GM18951 (cell line): ENCODE measurements around the gene PLA2G12B.
"Not testable (repeated sequence)": the region's sequence is repeated elsewhere in the genome, so short reads cannot be mapped to it uniquely, and the experiment has no call there.

Experiments
- POLR2A ChIP-seq: IDR thresholded peaks from 4 replicates; pipeline ENCODE4 v1.6.1; 2011; ENCODE audit warnings: mild to moderate bottlenecking; ENCODE audit not compliant: insufficient read length, insufficient read depth; ENCODE audit errors: extremely low read depth
- in situ Hi-C: fragments of 300-500 bp; cut with MboI; formaldehyde crosslinking; loops from one replicate; pipeline ENCODE4 v1.12.0; 2022; ENCODE audit warnings: low sequenced_read_pairs, mixed read lengths, inconsistent platforms; ENCODE audit not compliant: unreplicated experiment

Gene PLA2G12B, protein sequence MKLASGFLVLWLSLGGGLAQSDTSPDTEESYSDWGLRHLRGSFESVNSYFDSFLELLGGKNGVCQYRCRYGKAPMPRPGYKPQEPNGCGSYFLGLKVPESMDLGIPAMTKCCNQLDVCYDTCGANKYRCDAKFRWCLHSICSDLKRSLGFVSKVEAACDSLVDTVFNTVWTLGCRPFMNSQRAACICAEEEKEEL

DNA sequence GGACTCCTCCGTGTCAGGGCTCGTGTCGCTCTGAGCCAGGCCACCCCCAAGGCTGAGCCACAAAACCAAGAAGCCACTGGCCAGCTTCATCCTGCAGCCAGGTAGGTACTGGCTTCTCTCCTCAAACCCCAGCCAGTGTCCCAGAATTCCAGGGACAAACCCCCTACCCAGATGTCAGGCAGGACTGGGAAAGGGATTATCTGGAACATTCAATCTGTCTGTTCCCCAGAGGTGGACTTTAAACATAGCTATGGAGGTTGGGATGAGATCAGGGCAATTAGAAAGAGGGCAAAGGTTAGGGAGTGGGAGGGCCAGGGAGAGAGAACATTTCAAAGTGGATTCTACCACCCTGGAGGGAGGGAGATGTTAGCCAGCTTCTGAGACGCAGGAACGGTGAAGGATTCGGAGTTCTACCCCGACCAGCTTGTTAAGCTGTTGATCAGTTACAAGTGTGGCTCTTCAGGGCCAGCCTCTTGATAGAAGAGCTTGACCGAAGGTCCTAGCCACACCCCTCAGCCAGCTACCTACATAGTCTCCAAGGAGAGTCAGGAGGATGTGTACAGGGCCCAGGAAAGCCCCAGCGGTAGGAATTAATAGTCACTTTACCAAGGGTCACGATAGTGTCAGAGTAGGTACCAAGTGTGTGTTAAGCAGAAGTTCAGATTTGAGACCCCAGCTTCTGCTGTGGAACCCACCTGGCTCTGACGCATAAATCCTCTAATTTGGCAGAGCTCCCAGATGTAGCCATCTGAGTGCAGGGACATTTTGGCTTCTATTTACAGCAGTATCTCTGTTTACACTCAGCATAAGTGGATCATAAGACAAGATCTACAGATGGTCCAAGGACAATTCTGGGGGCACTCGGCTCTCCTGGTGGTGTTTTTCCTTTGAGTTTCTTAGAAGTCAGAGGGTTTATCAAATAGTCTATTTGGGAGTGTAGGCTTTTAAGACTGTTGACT lies at the start of gene PLA2G12B:
Gene PLA2G12B (minus strand): TSS at position 211 of the 959 bp plus-strand sequence. CDS start 121 bp downstream, at position 90.
- in situ Hi-C loops = no loop called here
- TF ChIP-seq POLR2A = no peak

DNA sequence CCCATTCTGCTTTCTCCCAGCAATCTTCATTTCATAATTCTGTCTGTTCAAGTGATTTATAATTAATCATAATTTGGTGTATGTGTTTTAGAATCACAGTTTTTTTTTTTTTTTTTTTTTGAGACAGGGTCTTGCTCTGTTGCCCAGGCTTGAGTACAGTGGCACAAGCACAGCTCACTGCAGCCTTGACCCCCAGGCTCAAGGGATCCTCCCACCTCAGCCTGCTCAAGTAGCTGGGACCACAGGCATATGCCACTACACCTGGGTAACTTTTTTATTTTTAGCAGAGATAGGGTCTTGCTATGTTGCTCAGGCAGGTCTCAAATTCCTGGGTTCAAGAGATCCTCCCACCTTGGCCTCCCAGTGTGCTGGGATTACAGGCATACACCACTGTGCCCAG lies 49.2 kb upstream of the PLA2G12B start:
- no peak for TF ChIP-seq POLR2A
- in situ Hi-C loops = no loop called here

DNA sequence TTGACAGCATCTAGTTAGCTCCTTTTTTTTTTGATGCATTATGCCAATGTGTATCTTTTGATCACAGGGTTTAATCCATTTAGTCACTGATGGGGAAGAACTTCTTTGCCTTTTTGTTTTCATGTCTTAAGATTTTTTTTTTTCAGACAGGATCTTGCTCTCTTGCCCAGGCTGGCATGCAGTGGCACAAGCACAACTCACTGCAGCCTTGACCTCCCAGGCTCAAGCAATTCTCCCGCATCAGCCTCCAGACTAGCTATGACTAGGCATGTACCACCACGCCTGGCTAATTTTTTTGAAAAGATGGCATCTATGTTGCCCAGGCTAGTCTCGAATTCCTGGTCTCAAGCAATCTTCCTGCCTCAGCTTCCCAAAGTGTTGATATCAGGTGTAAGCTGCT lies 46.4 kb upstream of the PLA2G12B start:
- in situ Hi-C loops = no loop called here
- no peak for TF ChIP-seq POLR2A

DNA sequence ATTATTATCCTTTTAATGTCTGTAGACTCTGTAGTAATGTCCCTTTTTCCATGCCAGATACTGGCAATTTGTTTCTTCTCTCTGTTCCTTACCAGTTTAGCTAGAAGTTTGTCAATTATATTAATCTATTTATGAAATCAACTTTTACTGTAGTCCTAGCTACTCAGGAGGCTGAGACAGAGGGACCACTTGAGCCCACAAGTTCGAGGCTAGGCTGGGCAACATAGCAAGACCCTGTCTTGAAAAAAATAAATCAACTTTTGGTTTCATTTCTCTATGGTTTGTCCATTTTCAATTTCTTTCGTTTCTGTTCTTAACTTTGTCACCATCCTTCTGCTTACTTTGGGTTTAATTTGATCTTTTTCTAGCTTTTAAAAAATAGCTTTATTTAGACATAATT lies 42.5 kb upstream of the PLA2G12B start:
- in situ Hi-C loops = no loop called here
- TF ChIP-seq POLR2A = no peak

DNA sequence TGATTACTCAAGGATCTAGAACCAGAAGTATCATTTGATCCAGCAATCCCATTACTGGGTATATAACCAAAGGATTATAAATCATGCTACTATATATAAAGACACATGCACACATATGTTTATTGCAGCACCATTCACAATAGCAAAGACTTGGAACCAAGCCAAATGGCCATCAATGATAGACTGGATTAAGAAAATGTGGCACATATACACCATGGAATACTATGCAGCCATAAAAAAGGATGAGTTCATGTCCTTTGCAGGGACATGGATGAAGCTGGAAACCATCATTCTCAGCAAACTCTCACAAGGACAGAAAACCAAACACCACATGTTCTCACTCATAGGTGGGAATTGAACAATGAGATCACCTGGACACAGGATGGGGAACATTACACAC lies 40.9 kb upstream of the PLA2G12B start:
- in situ Hi-C loops = not testable (repeated sequence)

DNA sequence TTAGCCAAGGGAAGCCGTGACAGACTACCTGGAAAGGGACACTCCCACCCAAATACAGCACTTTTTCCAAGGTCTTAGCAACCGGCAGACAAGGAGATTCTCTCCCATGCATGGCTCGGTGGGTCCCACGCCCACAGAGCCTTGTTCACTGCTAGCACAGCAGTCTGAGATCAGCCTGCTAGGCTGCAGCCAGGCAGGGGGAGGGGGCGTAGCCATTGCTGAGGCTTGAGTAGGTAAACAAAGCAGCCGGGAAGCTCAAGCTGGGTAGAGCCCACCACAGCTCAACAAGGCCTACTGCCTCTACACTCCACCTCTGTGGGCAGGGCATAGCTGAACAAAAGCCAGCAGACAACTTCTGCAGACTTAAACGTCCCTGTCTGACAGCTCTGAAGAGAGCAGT lies 35.2 kb upstream of the PLA2G12B start:
- in situ Hi-C loops = not testable (repeated sequence)

DNA sequence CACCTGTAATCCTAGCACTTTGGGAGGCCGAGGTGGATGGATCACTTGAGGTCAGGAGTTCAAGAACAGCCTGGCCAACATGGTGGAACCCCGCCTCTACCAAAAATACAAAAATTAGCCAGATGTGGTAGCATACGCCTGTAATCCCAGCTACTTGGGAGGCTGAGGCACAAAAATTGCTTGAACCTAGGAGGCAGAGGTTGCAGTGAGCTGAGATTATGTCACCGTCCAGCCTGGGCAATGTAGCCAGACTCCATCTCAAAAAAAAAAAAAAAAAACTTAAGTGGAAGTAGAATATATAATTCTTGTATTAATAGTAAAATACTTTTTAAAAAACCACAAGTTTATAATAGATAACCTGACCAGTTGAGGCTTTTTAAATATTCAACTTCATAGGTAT lies 30.0 kb upstream of the PLA2G12B start:
- in situ Hi-C loops = not testable (repeated sequence)

DNA sequence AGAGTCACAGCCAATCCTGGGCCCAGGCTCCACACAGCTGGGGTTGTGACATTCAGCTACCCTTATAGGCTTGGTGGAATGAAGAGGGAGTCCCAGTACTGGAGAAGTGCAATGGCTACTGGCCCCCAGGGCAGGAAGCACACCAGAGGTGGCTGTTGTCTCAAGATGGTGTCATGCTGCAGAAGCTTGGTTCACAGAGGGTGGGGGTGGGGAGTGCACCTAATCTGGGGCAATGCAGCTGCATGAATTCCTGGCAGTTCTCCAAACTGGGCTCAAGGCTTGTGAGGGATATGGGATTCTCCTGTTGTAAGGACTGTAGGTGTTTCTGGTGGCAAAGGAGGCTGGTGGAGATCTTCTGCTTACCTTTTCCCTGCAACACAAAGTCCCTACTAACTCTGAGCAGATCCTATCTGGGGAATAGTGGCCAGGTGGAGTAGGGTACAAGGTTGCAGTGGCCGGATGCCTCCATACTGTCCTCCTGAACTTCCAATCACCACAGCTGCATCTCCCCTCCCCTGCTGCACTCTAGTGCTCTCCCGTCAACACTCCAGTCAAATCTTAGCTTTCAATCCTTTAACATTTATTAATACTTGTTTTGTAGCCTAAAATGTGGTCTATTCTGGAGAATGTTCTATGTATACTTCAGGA lies 27.4 kb upstream of the PLA2G12B start:
- no peak for TF ChIP-seq POLR2A
- in situ Hi-C loops = no loop called here

DNA sequence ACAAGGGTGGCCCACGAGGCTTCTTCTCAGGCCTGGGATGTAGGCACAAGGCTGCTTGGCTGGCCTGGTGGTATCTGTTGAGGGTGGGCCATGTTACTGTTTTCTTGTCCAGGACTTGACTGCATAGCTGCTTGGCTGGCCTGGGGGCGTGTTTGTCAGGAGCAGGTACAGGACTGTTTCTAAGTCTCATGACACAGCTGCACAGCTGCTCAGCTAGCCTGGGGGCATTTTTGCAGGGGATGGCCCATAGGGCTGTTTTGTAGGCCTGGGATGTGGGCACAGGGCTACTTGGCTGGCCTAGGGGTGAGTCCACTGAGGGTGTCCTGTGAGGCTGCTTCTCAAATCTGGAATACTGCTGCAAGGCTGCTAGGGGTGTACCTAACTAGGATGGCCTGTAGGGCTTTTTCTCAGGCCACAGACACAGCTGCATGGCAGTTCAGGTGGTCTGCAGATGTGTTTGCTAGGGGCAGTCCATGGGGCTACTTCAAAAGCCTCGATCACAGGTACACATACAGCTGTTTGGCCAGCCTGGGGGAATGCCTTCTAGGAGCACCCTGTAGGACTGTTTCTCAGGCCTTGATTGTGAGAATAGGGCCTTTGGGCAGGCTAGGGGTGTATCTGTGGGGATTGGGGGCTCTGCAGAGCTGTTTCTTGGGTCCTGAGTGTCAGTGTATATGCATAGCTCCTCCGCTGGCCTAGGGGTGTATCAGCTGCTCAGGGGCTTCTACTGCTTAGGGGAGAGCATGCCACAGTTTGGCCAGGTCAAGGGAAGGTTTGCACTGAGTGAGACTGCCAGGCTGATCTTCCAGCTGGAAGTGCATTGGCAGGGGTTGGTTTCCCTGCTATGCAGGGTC lies 26.6 kb upstream of the PLA2G12B start:
- no peak for TF ChIP-seq POLR2A
- in situ Hi-C loops = no loop called here

DNA sequence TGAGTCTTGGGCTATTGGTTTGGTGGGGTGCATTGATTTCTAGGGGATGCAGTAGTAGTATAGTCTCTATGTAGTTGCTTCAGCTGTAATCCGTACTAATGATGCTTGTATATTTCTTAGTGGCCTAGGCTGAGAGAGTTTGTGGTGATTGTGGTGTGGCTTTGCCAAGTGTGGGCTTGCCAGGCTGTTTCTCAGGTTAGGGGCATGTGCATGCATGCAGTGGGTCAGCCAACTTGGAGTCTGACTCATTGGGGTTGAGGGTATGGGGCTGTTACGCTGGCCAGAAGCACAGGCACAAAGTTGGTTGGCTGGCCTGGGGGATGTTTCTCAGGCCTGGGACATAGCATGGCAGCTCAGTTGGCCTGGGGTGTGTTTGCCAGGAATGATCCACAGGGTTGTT lies 25.7 kb upstream of the PLA2G12B start:
- TF ChIP-seq POLR2A = no peak
- in situ Hi-C loops = no loop called here

DNA sequence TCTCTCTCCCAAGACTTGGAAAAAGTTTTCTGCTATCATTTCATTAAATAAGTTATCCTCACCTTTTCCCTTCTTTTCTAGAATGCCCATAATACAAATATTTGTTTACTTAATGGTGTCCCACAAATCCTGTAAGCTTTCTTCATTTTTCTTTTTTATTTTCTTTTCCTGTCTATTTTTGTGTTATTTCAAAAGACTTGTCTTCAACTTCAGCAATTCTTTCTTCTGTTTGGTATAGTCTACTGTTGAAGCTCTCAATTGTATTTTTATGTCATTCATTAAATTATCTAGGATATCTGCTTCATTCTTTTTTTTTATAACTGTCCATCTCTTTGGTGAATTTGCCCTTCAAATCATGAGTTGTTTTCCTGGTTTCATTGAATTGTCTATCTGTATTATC lies 25.1 kb upstream of the PLA2G12B start:
- in situ Hi-C loops = no loop called here

DNA sequence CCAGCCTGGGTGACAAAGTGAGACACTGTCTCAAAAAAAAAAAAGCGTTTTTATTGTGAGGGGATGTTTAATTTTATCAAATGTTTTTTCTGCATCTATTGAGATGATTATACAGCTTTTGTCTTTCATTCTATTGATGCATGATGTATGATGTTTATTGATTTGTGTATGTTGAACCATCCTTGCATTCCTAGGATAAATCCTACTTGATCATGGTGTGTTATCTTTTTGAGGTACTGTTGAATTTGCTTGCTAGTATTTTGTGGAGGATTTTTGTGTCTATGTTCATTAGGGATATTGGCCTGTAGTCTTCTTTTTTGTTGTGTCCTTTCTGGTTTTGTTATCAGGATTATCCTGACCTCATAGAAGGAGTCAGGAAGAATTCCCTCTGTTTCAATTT lies 22.3 kb upstream of the PLA2G12B start:
- TF ChIP-seq POLR2A = no peak
- in situ Hi-C loops = no loop called here

More for the DNA sequence above, 25.1 kb upstream of the PLA2G12B start:
- no peak for TF ChIP-seq POLR2A

DNA sequence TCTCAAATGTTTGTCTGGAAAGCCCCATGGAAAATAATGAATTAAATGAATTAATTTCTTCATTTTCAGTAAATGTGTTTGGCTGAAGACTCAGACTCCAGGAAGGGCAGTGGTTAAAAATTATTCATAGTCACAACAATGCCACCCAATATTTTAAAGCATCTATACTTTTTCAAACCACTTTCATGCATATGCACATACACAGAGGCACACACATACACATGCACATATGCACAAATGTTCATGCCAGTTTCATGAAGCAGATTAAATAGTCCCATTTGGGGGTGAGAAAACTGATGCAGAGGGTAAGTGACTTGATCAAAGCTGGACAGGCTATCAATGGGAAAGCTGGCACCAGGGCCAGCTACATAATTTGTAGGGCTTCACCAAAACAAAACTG lies 1.4 kb upstream of the PLA2G12B start:
- in situ Hi-C loops = no loop called here

More for the DNA sequence above, 1.4 kb upstream of the PLA2G12B start:
- TF ChIP-seq POLR2A = no peak
